GM21367 (cell line): ENCODE results near the gene SDCCAG8.

Experiments used
- ATAC-seq: cut with Tn5 transposase; IDR thresholded peaks from one replicate; pipeline ENCODE4 v1.9.1; 2021; ENCODE audit not compliant: unreplicated experiment

Gene SDCCAG8

DNA sequence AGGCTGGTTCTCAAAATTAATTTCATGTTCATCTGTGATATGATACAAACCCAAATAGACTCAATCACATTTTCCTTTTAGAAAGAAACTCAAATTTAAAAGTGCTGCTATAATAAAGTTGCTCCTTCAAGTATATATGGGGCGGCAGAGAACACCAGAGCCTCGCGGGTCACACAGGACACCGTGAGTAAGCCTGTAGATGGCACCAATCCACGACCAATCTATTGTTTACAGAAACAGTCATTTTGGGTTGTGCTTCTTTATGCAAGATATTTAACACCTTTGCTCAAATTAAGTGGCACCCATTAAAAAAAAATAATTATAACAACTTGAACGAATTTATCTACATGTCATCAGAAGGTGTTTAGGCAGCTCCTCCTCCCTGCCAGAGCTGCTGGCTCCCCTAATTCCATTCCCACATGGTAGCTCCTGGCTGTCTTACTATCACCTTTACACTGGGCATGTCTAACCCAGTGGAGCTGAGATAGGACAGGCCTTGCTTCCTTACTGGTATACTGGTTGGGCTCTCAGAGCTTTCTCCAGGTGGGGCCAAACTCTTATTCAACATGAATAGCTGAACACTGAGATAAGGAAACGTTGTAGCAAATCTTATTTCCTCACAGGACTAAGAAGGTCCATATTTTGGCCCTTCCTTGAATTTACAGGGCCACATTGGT lies 287.0 kb downstream of the SDCCAG8 start:
- no peak for ATAC-seq

DNA sequence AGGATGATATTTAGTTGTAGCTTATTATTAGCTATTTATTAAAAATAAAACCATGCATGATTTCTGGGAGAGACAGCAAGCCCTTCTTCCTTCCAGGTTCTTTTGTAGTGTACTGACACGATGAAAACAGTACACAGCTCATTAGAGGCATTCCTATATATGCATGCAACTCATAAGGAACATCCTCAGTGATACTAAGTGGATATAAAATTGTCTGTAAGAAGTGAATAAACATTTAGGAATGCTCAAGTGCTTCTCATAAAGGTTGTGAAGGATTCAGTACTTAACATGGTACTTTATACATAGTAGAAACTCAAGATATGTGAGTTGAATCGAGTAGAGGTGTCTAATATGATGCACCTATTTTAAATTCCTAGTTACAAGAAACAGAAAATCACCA lies 287.7 kb downstream of the SDCCAG8 start:
- no peak for ATAC-seq

DNA sequence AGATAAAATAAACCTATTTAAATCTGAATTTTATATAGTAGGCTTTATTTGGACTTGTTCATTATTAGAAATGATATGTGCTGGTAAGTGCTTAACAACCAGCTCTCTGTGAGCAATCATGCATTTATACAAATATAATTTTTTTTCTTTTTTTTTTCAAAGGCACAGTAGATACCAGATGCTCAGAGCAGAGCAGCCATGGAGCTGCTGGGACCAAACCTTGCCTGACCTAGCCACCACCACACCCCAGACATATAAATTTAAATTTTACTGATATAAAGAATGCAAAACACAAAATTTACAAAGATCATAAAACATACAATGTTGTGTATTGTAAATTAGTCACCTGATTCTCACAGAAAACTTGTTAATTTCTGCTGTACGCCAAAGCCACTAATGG lies 290.6 kb downstream of the SDCCAG8 start:
- no peak for ATAC-seq

DNA sequence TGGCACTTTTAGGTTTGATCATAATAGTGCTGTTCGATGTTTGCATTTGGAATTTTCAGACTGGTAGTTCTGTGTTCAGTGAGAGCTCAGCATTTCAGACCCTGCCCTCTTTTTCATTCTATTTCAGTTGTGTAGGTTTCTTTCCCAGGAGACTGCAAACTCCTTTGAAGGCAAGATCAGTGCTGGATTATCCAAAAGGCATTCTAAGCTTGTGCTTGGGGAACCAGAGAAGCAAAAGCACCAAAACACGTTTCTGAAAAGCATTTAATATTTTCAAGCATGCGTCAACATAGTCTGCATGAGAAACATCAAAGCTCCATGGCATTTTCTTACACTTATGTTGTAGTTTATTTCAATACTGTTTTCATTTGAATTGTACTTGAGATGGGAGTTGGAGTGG lies 292.1 kb downstream of the SDCCAG8 start:
- ATAC-seq = no peak

DNA sequence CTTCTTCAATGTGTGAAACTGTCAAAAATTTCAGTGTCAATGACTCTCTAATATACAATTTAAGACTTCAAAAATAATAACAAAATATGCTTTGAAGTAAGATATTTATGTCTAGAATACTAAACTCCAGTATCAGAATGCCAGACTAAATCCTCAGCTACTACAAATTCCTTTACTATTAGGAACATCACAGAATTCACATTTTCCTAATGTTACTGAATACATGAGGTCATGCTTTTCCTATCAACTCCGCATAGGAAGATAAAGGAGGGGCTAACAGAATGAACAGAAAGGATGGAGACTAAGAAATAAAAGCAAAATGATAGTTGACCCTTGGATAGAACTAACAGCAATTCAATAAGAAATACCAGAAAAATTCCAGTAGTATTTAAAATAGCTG lies 292.7 kb downstream of the SDCCAG8 start:
- no peak for ATAC-seq

DNA sequence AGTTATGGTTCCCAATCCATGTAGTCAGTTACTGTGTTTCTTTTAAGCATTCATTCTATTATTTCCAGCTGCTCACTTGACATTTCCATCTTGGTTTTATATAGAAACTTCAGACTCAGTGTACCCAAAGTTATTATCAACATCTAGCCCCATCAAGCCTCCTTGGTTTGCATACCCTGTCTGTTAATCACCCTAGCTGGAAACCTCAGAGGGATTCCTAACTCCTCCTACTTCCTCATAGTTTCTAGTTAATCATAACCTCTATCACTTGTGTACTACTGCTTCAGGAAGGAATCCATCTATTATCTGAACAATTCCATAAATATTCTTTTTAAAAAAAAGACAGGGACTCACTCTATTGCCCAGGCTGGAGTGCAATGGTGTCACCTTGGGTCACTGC lies 293.3 kb downstream of the SDCCAG8 start:
- ATAC-seq = no peak
